Panc1 (cell line): ENCODE results near the gene ENAH. TPM values are rescaled to one million over a fixed set of nuclear protein-coding genes. Genes with fewer than 3 reads are reported as not detected.

Experiments used
- ATAC-seq: fragments of 200-7000 bp; cut with Tn5 transposase; 2 replicates; pipeline ENCODE4 v1.9.1; 2020; ENCODE audit warnings: mild to moderate bottlenecking, moderate library complexity
- BruUV-seq: library from RNA; stranded (reverse); fragments of 400-500 nt; replicated peaks from 2 replicates; lab custom pipeline; 2021; lab: Mats Ljungman, UMichigan
- CTCF ChIA-PET: fragments of 300-600 bp; sonication (Branson Sonifier 250); formaldehyde crosslinking; loops from one replicate; lab custom pipeline; 2022; ENCODE audit warnings: antibody characterized with exemption; lab: Charles Lee
- POLR2A ChIA-PET: fragments of 300-600 bp; sonication (Branson Sonifier 250); formaldehyde crosslinking; loops from one replicate; lab custom pipeline; 2022; ENCODE audit warnings: antibody characterized with exemption; lab: Charles Lee
- DNase-seq: peaks from one replicate; pipeline ENCODE4 v3.0.0-alpha.2; 2010; ENCODE audit warnings: low read depth, low spot score
- H3K27ac ChIP-seq: 2 replicates; pipeline ENCODE4 v1.5.1; 2011; ENCODE audit warnings: mild to moderate bottlenecking, low read length, inconsistent platforms
- H3K27me3 ChIP-seq: fragments of 200-500 bp; sonication (Bioruptor generic); 2 replicates; pipeline ENCODE4 v1.6.0; 2014; ENCODE audit warnings: low read length, inconsistent platforms; ENCODE audit not compliant: control insufficient read depth, insufficient read depth
- H3K36me3 ChIP-seq: fragments of 200-500 bp; sonication (Bioruptor generic); 2 replicates; pipeline ENCODE4 v1.5.1; 2014; ENCODE audit warnings: inconsistent platforms, mild to moderate bottlenecking, low read length, moderate library complexity; ENCODE audit not compliant: control insufficient read depth, insufficient read depth
- H3K4me1 ChIP-seq: 2 replicates; pipeline ENCODE4 v1.5.1; 2011; ENCODE audit warnings: inconsistent platforms, mild to moderate bottlenecking, low read length, moderate library complexity; ENCODE audit not compliant: control insufficient read depth, insufficient read depth
- H3K4me3 ChIP-seq, 2 experiments: 2 replicates each; pipeline ENCODE4 v1.5.1; 2011 to 2012; ENCODE audit warnings: low read depth in 2 of 2, low read length in 2 of 2, mild to moderate bottlenecking in 2 of 2, inconsistent platforms in 1 of 2, moderate library complexity in 1 of 2
- H3K9me3 ChIP-seq: fragments of 200-500 bp; sonication (Bioruptor generic); 2 replicates; pipeline ENCODE4 v1.5.1; 2014; ENCODE audit warnings: low read depth, mild to moderate bottlenecking, inconsistent platforms, low read length, moderate library complexity; ENCODE audit not compliant: control insufficient read depth, insufficient read depth
- POLR2AphosphoS5 ChIP-seq: IDR thresholded peaks from 2 replicates; pipeline ENCODE4 v1.6.1; 2012; ENCODE audit warnings: mild to moderate bottlenecking, low read depth, low read length, moderate library complexity
- SIN3A ChIP-seq: IDR thresholded peaks from 2 replicates; pipeline ENCODE4 v1.6.1; 2012; ENCODE audit warnings: low read depth, mild to moderate bottlenecking, low read length, moderate library complexity, borderline replicate concordance; ENCODE audit not compliant: insufficient read depth
- TCF7L2 ChIP-seq: IDR thresholded peaks from 2 replicates; pipeline ENCODE4 v1.6.1; 2011; ENCODE audit warnings: mild to moderate bottlenecking, low read depth, low read length, inconsistent platforms
- in situ Hi-C: cut with HindIII; loops from 2 replicates; pipeline ENCODE4 v1.10.0; 2016; ENCODE audit warnings: low sequenced_read_pairs, low pct_unique_long_range_greater_than_20kb
- intact Hi-C: fragments of 100-400 bp; cut with micrococcal nuclease; formaldehyde crosslinking; loops from one replicate; pipeline ENCODE4 v1.10.0; 2022; ENCODE audit not compliant: unreplicated experiment
- total RNA-seq: library from RNA; stranded (reverse); gene quantifications from one replicate; pipeline ENCODE4 v1.2.1, GENCODE V29; 2021; ENCODE audit not compliant: unreplicated experiment
- TF ChIP-seq, protein P1 (sequence below): fragments of 450-650 bp; IDR thresholded peaks from 2 replicates; pipeline ENCODE4 v1.5.1; 2017; ENCODE audit warnings: mild to moderate bottlenecking
- TF ChIP-seq, protein P2 (sequence below), 2 experiments: IDR thresholded peaks; 2 replicates each; pipeline ENCODE4 v1.6.1; 2011 to 2012; ENCODE audit warnings: low read depth in 2 of 2, control low read depth in 1 of 2, low read length in 1 of 2, mild to moderate bottlenecking in 1 of 2, moderate library complexity in 1 of 2; ENCODE audit not compliant: insufficient read depth in 1 of 2

The ENAH gene
- total RNA-seq, 1 experiment from 2014 or later, result 133 TPM

GRCh38 chr1:225525377-225525776 is 127.5 kb downstream of the ENAH start:
- in situ Hi-C loops, result no loop called here
- ATAC-seq (no peak), DNase-seq (no peak)
- H3K36me3 ChIP-seq, result peaks cover 2% of the 10 kb centered on the region
- H3K9me3 ChIP-seq, result no peaks in the 10 kb centered on the region
- ChIA-PET CTCF (no interaction called here), POLR2A (no interaction called here)
- no peak overlapping the region for H3K27ac ChIP-seq
- no peaks in the 10 kb centered on the region for H3K4me1 ChIP-seq
- no peaks in the 10 kb centered on the region for H3K27me3 ChIP-seq
- BruUV-seq, result no TSS peak
- intact Hi-C loops, result no loop called here
- no peak for TF ChIP-seq POLR2AphosphoS5
- no peak for TF ChIP-seq SIN3A
- TF ChIP-seq TCF7L2, result no peak
- TF ChIP-seq, protein P1, sequence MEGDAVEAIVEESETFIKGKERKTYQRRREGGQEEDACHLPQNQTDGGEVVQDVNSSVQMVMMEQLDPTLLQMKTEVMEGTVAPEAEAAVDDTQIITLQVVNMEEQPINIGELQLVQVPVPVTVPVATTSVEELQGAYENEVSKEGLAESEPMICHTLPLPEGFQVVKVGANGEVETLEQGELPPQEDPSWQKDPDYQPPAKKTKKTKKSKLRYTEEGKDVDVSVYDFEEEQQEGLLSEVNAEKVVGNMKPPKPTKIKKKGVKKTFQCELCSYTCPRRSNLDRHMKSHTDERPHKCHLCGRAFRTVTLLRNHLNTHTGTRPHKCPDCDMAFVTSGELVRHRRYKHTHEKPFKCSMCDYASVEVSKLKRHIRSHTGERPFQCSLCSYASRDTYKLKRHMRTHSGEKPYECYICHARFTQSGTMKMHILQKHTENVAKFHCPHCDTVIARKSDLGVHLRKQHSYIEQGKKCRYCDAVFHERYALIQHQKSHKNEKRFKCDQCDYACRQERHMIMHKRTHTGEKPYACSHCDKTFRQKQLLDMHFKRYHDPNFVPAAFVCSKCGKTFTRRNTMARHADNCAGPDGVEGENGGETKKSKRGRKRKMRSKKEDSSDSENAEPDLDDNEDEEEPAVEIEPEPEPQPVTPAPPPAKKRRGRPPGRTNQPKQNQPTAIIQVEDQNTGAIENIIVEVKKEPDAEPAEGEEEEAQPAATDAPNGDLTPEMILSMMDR, result no peak
- TF ChIP-seq, protein P2, sequence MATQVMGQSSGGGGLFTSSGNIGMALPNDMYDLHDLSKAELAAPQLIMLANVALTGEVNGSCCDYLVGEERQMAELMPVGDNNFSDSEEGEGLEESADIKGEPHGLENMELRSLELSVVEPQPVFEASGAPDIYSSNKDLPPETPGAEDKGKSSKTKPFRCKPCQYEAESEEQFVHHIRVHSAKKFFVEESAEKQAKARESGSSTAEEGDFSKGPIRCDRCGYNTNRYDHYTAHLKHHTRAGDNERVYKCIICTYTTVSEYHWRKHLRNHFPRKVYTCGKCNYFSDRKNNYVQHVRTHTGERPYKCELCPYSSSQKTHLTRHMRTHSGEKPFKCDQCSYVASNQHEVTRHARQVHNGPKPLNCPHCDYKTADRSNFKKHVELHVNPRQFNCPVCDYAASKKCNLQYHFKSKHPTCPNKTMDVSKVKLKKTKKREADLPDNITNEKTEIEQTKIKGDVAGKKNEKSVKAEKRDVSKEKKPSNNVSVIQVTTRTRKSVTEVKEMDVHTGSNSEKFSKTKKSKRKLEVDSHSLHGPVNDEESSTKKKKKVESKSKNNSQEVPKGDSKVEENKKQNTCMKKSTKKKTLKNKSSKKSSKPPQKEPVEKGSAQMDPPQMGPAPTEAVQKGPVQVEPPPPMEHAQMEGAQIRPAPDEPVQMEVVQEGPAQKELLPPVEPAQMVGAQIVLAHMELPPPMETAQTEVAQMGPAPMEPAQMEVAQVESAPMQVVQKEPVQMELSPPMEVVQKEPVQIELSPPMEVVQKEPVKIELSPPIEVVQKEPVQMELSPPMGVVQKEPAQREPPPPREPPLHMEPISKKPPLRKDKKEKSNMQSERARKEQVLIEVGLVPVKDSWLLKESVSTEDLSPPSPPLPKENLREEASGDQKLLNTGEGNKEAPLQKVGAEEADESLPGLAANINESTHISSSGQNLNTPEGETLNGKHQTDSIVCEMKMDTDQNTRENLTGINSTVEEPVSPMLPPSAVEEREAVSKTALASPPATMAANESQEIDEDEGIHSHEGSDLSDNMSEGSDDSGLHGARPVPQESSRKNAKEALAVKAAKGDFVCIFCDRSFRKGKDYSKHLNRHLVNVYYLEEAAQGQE (IDR thresholded peaks at IDR 0.05; ENCODE audit: insufficient read depth in 1 of 2, low read depth in 2 of 2, low read length in 1 of 2), result no peak
- H3K4me3 ChIP-seq, result no peak overlapping the region

- no peaks in the 10 kb centered on the region for H3K4me1 ChIP-seq
- TF ChIP-seq SIN3A, result no peak
- TF ChIP-seq POLR2AphosphoS5, result no peak
- TF ChIP-seq, protein P1, result no peak
- TF ChIP-seq, protein P2 (IDR thresholded peaks at IDR 0.05; ENCODE audit: insufficient read depth in 1 of 2, low read depth in 2 of 2, low read length in 1 of 2), result no peak
- no peak for TF ChIP-seq TCF7L2
- H3K27me3 ChIP-seq, result no peaks in the 10 kb centered on the region
- intact Hi-C loops, result no loop called here
- DNase-seq, result no peak
- H3K4me3 ChIP-seq, result no peak overlapping the region
- no peaks in the 10 kb centered on the region for H3K9me3 ChIP-seq
- BruUV-seq, result no TSS peak
- no peak overlapping the region for H3K27ac ChIP-seq
- in situ Hi-C loops, result no loop called here
- CTCF ChIA-PET, result no interaction called here
- no peak for ATAC-seq
- H3K36me3 ChIP-seq, result peaks cover 2% of the 10 kb centered on the region; the same call in 1 of the 2 replicates
- POLR2A ChIA-PET, result no interaction called here
Observed at GRCh38 chr1:225524570-225524969, 128.4 kb downstream of the ENAH start.
